IPS DF 6.9 (cell line): ENCODE data around the gene GPRIN1.

Experiments used
- DNase-seq: peaks from one replicate; pipeline ENCODE4 v3.0.0-alpha.2; 2013; ENCODE audit warnings: low read depth, low spot score
- H3K27ac ChIP-seq: one replicate; pipeline ENCODE4 v1.5.1; 2013; ENCODE audit warnings: low read length, control low read depth
- H3K27me3 ChIP-seq: 2 replicates; pipeline ENCODE4 v1.6.1; 2013; ENCODE audit warnings: mild to moderate bottlenecking, low read length; ENCODE audit not compliant: control insufficient read depth, insufficient read depth
- H3K36me3 ChIP-seq: 2 replicates; pipeline ENCODE4 v1.6.1; 2013; ENCODE audit warnings: low read length; ENCODE audit not compliant: control insufficient read depth, insufficient read depth
- H3K4me1 ChIP-seq: 2 replicates; pipeline ENCODE4 v1.6.1; 2013; ENCODE audit warnings: low read length; ENCODE audit not compliant: control insufficient read depth, insufficient read depth
- H3K4me3 ChIP-seq: 2 replicates; pipeline ENCODE4 v1.5.1; 2013; ENCODE audit warnings: mild to moderate bottlenecking, low read length
- H3K9me3 ChIP-seq: 2 replicates; pipeline ENCODE4 v1.6.1; 2013; ENCODE audit warnings: low read length, inconsistent platforms; ENCODE audit not compliant: control insufficient read depth, insufficient read depth
- WGBS: extraction: QIAGEN DNeasy Blood & Tissue Kit; methylation state at CpG from one replicate; pipeline ENCODE4 v1.1.7; 2013; ENCODE audit warnings: mixed read lengths, missing lambda C conversion rate; ENCODE audit not compliant: insufficient read length, insufficient coverage; 5-methylcytosine and 5-hydroxymethylcytosine counted together

The GPRIN1 gene

DNA sequence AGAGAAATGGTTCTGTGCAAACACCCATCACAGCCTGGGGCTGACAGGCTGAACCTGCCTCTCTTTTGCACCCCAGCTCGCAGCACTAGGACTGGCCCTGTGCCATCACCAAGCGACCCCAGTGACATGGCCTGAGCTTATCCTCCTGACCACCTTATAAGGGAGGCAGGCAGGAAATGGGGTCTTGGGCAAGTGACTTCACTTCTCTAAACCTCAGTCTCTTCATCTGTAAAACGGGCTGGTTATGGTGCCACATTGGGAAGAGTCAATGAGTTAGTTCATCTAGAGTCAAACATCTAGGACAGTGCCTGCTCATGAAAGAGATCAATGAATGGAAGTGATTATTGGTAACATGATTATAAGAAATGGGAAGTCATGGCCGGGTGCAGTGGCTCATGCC is 14.2 kb upstream of the GPRIN1 start:
- WGBS, result no CpG with 5 or more reads among the region's 4 CpGs
- Histone ChIP-seq H3K36me3 (no peaks in the 10 kb centered on the region), H3K27ac (no peak overlapping the region), H3K9me3 (no peaks in the 10 kb centered on the region), H3K27me3 (peaks cover 2% of the 10 kb centered on the region; the same call in 1 of the 2 replicates), H3K4me3 (no peak overlapping the region), H3K4me1 (peaks cover 6% of the 10 kb centered on the region)
- no peak for DNase-seq

- Histone ChIP-seq H3K9me3 (no peaks in the 10 kb centered on the region), H3K36me3 (no peaks in the 10 kb centered on the region), H3K4me3 (no peak overlapping the region), H3K4me1 (peaks cover 9% of the 10 kb centered on the region), H3K27ac (no peak overlapping the region), H3K27me3 (peaks cover 2% of the 10 kb centered on the region; the same call in 1 of the 2 replicates)
- WGBS, result no CpG with 5 or more reads among the region's 13 CpGs
- DNase-seq, result no peak
These were observed 11.7 kb upstream of the GPRIN1 start for GRCh38 chr5:176621661-176622079.

GRCh38 chr5:176620333-176620981 is 10.5 kb upstream of the GPRIN1 start:
- WGBS, result no CpG with 5 or more reads among the region's 32 CpGs
- peaks cover 2% of the 10 kb centered on the region; the same call in 1 of the 2 replicates for H3K27me3 ChIP-seq

DNA sequence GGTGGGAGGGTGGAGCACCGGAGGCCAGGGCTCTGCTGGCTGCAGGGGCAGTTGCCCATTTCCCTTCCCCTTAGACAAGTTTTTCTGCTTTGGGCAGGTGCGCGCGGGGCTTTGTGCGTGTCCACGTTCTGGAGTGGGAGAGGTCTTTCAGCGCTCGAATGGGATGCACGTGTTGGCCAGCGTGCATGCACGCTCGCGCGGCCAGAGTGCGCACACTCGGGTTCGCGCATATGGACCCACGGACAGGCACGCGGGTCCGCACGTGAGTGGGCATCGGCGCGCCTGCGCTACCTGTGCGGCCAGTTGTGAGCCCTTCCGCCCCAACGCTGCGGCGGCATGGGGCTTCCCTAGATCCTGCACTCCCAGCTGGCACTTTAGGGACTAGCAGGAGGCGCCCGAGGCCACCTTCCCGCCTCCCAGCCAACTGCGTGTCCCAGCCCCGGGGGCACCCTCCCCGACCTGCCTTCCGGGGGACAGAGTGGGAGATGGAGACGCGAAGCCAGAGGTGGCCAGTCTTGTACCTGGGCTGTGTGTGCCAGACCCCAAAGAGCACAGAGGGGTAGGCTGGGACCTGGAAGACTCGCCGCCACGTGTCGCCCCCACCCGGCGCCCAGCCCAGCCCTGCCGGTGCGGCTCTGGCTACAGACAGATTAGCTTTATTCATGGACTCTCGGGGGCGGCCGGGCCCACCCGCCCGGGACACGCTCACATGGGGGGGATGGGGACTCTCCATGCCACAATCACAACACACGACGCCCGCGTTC is 9.8 kb upstream of the GPRIN1 start:
- H3K27ac ChIP-seq, result no peak overlapping the region
- H3K9me3 ChIP-seq, result no peaks in the 10 kb centered on the region
- DNase-seq, result no peak
- H3K4me1 ChIP-seq, result peaks cover 9% of the 10 kb centered on the region
- no CpG with 5 or more reads among the region's 59 CpGs for WGBS
- no peaks in the 10 kb centered on the region for H3K36me3 ChIP-seq
- H3K4me3 ChIP-seq, result peak overlapping the region; percentile 13; the same call in 1 of the 2 replicates
- peaks cover 2% of the 10 kb centered on the region; the same call in 1 of the 2 replicates for H3K27me3 ChIP-seq

More at GRCh38 chr5:176620333-176620981, 10.5 kb upstream of the GPRIN1 start:
- peaks cover 9% of the 10 kb centered on the region for H3K4me1 ChIP-seq
- no peak for DNase-seq
- no peaks in the 10 kb centered on the region for H3K9me3 ChIP-seq
- H3K36me3 ChIP-seq, result no peaks in the 10 kb centered on the region
- H3K27ac ChIP-seq, result no peak overlapping the region
- peak overlapping the region; percentile 8; the same call in 1 of the 2 replicates for H3K4me3 ChIP-seq

DNA sequence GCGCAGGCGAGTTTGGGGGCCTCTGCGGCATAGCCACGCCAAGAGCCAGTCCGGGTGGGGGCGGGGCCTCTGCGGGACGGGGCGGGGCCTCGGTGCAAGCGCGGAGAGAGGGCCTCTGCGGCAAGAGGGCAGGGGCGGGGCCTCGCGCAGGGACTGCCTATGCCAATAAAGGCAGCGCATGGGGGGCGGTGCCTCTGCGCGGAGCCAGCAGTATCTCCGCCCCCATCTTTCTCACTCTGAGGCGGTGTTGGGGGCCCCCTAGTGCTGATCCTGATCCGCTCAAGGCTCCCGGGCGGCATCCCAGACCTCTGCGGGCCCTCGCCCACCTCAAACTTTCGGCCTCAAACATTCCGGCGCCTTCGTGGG is 9.2 kb upstream of the GPRIN1 start:
- Histone ChIP-seq H3K4me3 (peak overlapping the region; percentile 13; the same call in 1 of the 2 replicates), H3K27ac (no peak overlapping the region), H3K4me1 (peaks cover 9% of the 10 kb centered on the region), H3K9me3 (no peaks in the 10 kb centered on the region), H3K27me3 (peaks cover 2% of the 10 kb centered on the region; the same call in 1 of the 2 replicates), H3K36me3 (no peaks in the 10 kb centered on the region)
- no CpG with 5 or more reads among the region's 31 CpGs for WGBS
- DNase-seq, result peak; percentile 87

GRCh38 chr5:176618783-176619182 is 8.8 kb upstream of the GPRIN1 start:
- Histone ChIP-seq H3K4me3 (no peak overlapping the region), H3K4me1 (peaks cover 9% of the 10 kb centered on the region), H3K27ac (no peak overlapping the region), H3K9me3 (no peaks in the 10 kb centered on the region), H3K36me3 (no peaks in the 10 kb centered on the region), H3K27me3 (peaks cover 2% of the 10 kb centered on the region; the same call in 1 of the 2 replicates)
- no peak for DNase-seq
- WGBS, result no CpG with 5 or more reads among the region's 19 CpGs

DNA sequence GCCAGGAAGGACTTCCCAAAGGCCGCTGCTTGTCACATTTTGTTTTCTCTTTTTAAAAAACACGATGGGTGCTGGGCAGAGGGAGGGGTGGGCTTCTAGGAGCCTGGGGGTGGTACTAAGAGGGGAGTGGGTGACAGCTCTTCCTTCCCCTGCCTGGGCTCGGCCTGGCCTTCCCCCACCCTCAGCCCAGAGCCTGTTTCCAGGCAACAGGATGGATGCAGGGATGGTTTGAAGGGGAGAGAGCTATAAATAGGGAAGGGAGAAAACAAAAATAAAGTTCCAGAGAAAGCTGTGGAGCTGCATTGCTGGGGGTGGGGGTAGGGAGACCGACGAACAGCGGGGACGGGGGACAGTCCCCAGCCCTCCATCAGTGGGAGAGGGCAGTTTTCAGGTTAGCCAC is 6.6 kb upstream of the GPRIN1 start:
- no CpG with 5 or more reads among the region's 7 CpGs for WGBS
- no peak overlapping the region for H3K4me3 ChIP-seq
- no peaks in the 10 kb centered on the region for H3K9me3 ChIP-seq
- H3K36me3 ChIP-seq, result no peaks in the 10 kb centered on the region
- no peak overlapping the region for H3K27ac ChIP-seq
- H3K27me3 ChIP-seq, result peaks cover 2% of the 10 kb centered on the region; the same call in 1 of the 2 replicates
- peaks cover 9% of the 10 kb centered on the region for H3K4me1 ChIP-seq
- DNase-seq, result no peak

DNA sequence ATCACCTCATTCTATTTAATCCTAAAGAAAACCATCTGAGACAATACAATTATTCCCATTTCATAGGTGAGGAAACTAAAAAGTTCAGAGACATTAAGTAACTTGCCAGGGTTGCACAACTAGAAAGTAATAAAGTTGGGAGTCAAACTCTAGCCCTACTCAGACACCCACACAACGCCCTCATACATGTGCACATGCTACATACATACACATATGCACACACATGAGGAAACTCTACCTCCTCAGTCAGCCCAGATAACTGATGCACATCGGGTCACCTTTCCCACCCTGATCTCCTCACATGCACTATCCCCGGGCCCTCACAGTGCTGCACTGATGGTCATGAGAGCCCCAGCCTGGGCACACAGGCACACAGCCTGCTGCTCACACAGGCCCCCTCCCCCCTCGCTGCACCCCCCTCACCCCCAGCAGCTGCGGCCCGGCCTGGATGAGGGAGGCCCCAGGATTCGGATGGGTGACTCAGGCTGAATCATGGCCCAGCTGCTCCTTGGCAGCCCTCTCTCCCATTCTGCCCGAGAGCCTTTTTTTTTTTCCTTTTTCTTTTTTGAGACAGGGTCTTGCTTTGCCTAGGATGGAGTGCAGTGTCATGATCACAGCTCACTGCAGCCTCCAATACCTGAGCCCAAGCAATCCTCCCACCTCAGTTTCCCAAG is 5.0 kb upstream of the GPRIN1 start:
- no peak for DNase-seq
- peaks cover 2% of the 10 kb centered on the region; the same call in 1 of the 2 replicates for H3K27me3 ChIP-seq
- WGBS, result no CpG with 5 or more reads among the region's 8 CpGs

GRCh38 chr5:176612855-176613254 is 2.9 kb upstream of the GPRIN1 start:
- Histone ChIP-seq H3K4me1 (peaks cover 2% of the 10 kb centered on the region; the same call in 1 of the 2 replicates), H3K9me3 (no peaks in the 10 kb centered on the region), H3K27ac (no peak overlapping the region), H3K4me3 (no peak overlapping the region), H3K27me3 (no peaks in the 10 kb centered on the region; the same call in 1 of the 2 replicates), H3K36me3 (no peaks in the 10 kb centered on the region)
- DNase-seq, result no peak
- no CpG with 5 or more reads among the region's 2 CpGs for WGBS

More for the DNA sequence above, 5.0 kb upstream of the GPRIN1 start:
- peaks cover 8% of the 10 kb centered on the region for H3K4me1 ChIP-seq
- H3K9me3 ChIP-seq, result no peaks in the 10 kb centered on the region
- H3K4me3 ChIP-seq, result no peak overlapping the region
- no peaks in the 10 kb centered on the region for H3K36me3 ChIP-seq
- no peak overlapping the region for H3K27ac ChIP-seq

DNA sequence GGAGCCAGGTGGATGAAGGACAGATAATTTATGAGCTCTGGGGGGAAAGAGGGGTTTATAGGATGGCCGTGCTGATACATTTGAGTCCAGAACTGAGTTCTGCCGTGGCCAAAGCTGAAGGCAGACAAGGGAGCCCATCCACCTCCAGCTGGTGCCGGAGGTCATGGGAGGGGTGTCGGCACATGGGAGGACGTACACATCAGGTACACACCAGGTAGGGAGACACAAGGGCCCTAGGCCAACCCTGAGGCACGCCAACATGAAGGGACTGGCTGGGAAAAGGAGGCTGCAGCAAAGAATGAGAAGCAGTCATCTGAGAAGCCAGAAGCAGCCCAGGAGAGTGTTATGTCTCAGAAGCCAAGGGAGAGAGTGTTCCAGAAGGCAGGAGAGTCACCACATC is 2.1 kb upstream of the GPRIN1 start:
- H3K27me3 ChIP-seq, result no peaks in the 10 kb centered on the region; the same call in 1 of the 2 replicates
- no peak overlapping the region for H3K27ac ChIP-seq
- DNase-seq, result no peak
- no peak overlapping the region for H3K4me3 ChIP-seq
- H3K36me3 ChIP-seq, result no peaks in the 10 kb centered on the region
- WGBS, result no CpG with 5 or more reads among the region's 6 CpGs
- H3K4me1 ChIP-seq, result peaks cover 2% of the 10 kb centered on the region; the same call in 1 of the 2 replicates
- no peaks in the 10 kb centered on the region for H3K9me3 ChIP-seq
